Transverse colon (tissue), 4 donors: Measurements from ENCODE around the gene SHC1. TPM values are rescaled to one million over a fixed set of nuclear protein-coding genes. Genes with fewer than 3 reads are reported as not detected.

ENCODE experiments used
- DNase-seq: peaks from one replicate; pipeline ENCODE4 v3.0.0-alpha.2; 2019
- H3K27ac ChIP-seq, 4 donors: fragments of 200-600 bp; sonication (generic); 2 replicates each; pipeline ENCODE4 v1.5.1; 2016 to 2018; ENCODE audit warnings: inconsistent platforms in 4 of 4
- H3K27me3 ChIP-seq: fragments of 200-600 bp; sonication (generic); 2 replicates; pipeline ENCODE4 v1.5.1; 2017; ENCODE audit warnings: inconsistent platforms
- H3K36me3 ChIP-seq, 4 donors: fragments of 200-600 bp; sonication (generic); 2 replicates each; pipeline ENCODE4 v1.5.1; 2017 to 2019; ENCODE audit warnings: inconsistent platforms in 4 of 4
- H3K4me1 ChIP-seq, 4 donors: fragments of 200-600 bp; sonication (generic); 2 replicates each; pipeline ENCODE4 v1.5.1; 2017 to 2020; ENCODE audit warnings: inconsistent platforms in 4 of 4
- H3K4me3 ChIP-seq, 4 donors: fragments of 200-600 bp; sonication (generic); 1 replicate in 1 of 4; 2 replicates in 3 of 4; pipeline versions ENCODE4 v1.5.1 to v1.6.1; 2017 to 2019; ENCODE audit warnings: inconsistent platforms in 4 of 4
- H3K9me3 ChIP-seq, 2 donors: fragments of 200-600 bp; sonication (generic); 2 replicates each; pipeline ENCODE4 v1.5.1; 2017 to 2019; ENCODE audit warnings: inconsistent platforms in 2 of 2
- EP300 ChIP-seq: sonication (generic); formaldehyde crosslinking; IDR thresholded peaks from one replicate; pipeline ENCODE4 v1.6.1; 2017; ENCODE audit warnings: antibody characterized with exemption, low read depth
- POLR2A ChIP-seq: fragments of 450-650 bp; IDR thresholded peaks from one replicate; pipeline ENCODE4 v1.6.1; 2016; ENCODE audit warnings: antibody characterized with exemption, mild to moderate bottlenecking, moderate library complexity
- POLR2AphosphoS5 ChIP-seq, 3 donors: sonication (generic); formaldehyde crosslinking; IDR thresholded peaks; one replicate each; pipeline ENCODE4 v1.6.1; 2016; ENCODE audit warnings: antibody characterized with exemption in 3 of 3
- WGBS, 2 donors: methylation state at CpG; one replicate each; pipeline ENCODE4 v1.1.5; 2018; ENCODE audit warnings: low coverage in 1 of 2; 5-methylcytosine and 5-hydroxymethylcytosine counted together
- in situ Hi-C, 4 donors: fragments of 200-750 bp; cut with MboI; loops; one replicate each; pipeline versions ENCODE4 v1.15.0 to v1.15.1; 2017; ENCODE audit warnings: low sequenced_read_pairs in 3 of 4, low pct_ligation_motif_present in 1 of 4, low pct_unique_long_range_greater_than_20kb in 1 of 4
- intact Hi-C: fragments of 100-400 bp; cut with DNase I; formaldehyde crosslinking; loops from one replicate; pipeline ENCODE4 v1.15.1; 2023; ENCODE audit warnings: low total_unique reads
- total RNA-seq, 4 donors: library from RNA; depleted of rRNA; stranded (reverse); fragments of >200 nt; gene quantifications; one replicate each; pipeline ENCODE4 v1.1.0, GENCODE V29; 2016
- TF ChIP-seq, protein P1 (sequence below), 5 experiments: fragments of 200-600 bp in 3 of 5; fragments of 450-650 bp in 2 of 5; sonication (generic) in 3 of 5; IDR thresholded peaks; 1 replicate in 2 of 5; 2 replicates in 3 of 5; pipeline ENCODE4 v1.5.1; 2016 to 2017; ENCODE audit warnings: antibody characterized with exemption in 5 of 5, inconsistent platforms in 3 of 5, mild to moderate bottlenecking in 2 of 5, moderate library complexity in 1 of 5

The SHC1 gene
- total RNA-seq, 4 donors from 2014 or later: 71.1 to 149 (median 92.0) TPM

DNA sequence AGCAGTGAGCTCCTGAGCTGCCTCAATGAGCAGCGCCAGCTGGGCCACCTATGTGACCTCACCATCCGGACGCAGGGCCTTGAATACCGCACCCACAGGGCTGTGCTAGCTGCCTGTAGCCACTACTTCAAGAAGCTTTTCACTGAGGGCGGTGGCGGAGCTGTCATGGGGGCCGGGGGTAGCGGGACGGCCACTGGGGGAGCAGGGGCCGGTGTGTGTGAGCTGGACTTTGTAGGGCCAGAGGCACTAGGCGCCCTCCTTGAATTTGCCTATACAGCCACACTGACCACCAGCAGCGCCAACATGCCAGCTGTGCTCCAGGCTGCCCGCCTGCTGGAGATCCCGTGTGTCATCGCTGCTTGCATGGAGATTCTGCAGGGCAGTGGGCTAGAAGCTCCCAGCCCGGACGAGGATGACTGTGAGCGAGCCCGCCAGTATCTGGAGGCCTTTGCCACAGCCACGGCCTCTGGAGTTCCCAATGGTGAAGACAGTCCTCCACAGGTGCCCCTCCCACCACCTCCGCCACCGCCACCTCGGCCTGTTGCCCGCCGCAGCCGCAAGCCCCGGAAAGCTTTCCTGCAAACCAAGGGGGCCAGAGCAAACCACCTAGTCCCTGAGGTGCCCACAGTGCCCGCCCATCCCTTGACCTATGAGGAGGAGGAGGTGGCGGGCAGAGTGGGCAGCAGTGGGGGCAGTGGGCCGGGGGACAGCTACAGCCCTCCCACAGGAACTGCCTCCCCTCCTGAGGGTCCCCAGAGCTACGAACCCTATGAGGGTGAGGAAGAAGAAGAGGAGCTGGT is 44.4 kb upstream of the SHC1 start:
- 94% methylated on average over 29 of the region's 31 CpGs; no CpG with 5 or more reads in 1 of the 2 donors for WGBS, 2 donors
- in situ Hi-C loops (no loop called here), intact Hi-C loops (no loop called here)
- no peak for TF ChIP-seq EP300
- TF ChIP-seq POLR2A: no peak
- TF ChIP-seq POLR2AphosphoS5 (IDR thresholded peaks at IDR 0.05): no peak
- TF ChIP-seq, protein P1, sequence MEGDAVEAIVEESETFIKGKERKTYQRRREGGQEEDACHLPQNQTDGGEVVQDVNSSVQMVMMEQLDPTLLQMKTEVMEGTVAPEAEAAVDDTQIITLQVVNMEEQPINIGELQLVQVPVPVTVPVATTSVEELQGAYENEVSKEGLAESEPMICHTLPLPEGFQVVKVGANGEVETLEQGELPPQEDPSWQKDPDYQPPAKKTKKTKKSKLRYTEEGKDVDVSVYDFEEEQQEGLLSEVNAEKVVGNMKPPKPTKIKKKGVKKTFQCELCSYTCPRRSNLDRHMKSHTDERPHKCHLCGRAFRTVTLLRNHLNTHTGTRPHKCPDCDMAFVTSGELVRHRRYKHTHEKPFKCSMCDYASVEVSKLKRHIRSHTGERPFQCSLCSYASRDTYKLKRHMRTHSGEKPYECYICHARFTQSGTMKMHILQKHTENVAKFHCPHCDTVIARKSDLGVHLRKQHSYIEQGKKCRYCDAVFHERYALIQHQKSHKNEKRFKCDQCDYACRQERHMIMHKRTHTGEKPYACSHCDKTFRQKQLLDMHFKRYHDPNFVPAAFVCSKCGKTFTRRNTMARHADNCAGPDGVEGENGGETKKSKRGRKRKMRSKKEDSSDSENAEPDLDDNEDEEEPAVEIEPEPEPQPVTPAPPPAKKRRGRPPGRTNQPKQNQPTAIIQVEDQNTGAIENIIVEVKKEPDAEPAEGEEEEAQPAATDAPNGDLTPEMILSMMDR (IDR thresholded peaks at IDR 0.05): no peak
- H3K4me3 ChIP-seq: no peak overlapping the region
- H3K27ac ChIP-seq: peak overlapping the region; percentile 85 to 96 (median 91)
- H3K4me1 ChIP-seq: peaks cover 36 to 68% (median 60%) of the 10 kb centered on the region in 4 donors
- DNase-seq: no peak
- peaks cover 0 to 12% (median 2%) of the 10 kb centered on the region in 4 donors for H3K36me3 ChIP-seq
- H3K27me3 ChIP-seq: no peaks in the 10 kb centered on the region
- no peaks in the 10 kb centered on the region for H3K9me3 ChIP-seq

DNA sequence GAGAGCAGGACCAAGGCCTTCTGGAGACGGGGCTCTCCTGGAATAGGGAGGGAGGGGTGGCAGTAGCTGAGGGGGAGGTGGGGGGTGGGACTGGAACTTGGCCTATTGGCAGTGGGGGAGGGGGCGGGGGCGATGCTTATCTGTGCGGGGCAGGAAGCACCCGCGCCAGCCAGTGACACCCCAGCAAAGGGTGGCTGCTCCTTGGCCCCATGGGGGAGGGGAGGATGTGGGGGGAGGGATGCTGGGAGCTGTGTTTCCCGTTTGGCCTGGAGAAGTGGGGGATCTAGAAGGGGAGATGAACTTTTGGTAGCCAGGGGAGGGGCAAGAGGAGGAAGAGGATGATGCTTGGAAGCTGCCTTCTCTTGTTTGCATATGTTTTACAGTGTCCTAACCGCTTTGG is 43.1 kb upstream of the SHC1 start:
- intact Hi-C loops: no loop called here
- TF ChIP-seq, protein P1 (IDR thresholded peaks at IDR 0.05): no peak
- no peak for TF ChIP-seq POLR2A
- TF ChIP-seq POLR2AphosphoS5 (IDR thresholded peaks at IDR 0.05): no peak
- peaks cover 36 to 81% (median 70%) of the 10 kb centered on the region in 4 donors for H3K4me1 ChIP-seq
- no peak overlapping the region for H3K4me3 ChIP-seq
- in situ Hi-C loops: no loop called here
- no peaks in the 10 kb centered on the region for H3K9me3 ChIP-seq
- peaks cover 0 to 12% (median 2%) of the 10 kb centered on the region in 4 donors for H3K36me3 ChIP-seq
- H3K27me3 ChIP-seq: no peaks in the 10 kb centered on the region
- WGBS, 2 donors: 27 to 34% methylated on average over 2 to 8 of the region's 8 CpGs
- peak; percentile 26 for DNase-seq
- H3K27ac ChIP-seq: peak overlapping the region; percentile 96 to 100 (median 98)

GRCh38 chr1:155012776-155013602 is 42.4 kb upstream of the SHC1 start:
- TF ChIP-seq, protein P1 (IDR thresholded peaks at IDR 0.05): no peak
- TF ChIP-seq POLR2AphosphoS5 (IDR thresholded peaks at IDR 0.05) (no peak), POLR2A (no peak), EP300 (no peak)
- H3K36me3 ChIP-seq: peaks cover 0 to 12% (median 2%) of the 10 kb centered on the region in 4 donors
- WGBS, 2 donors: 68 to 83% methylated on average over 1 to 3 of the region's 3 CpGs
- intact Hi-C loops (no loop called here), in situ Hi-C loops (no loop called here)
- H3K4me3 ChIP-seq: no peak overlapping the region
- no peaks in the 10 kb centered on the region for H3K27me3 ChIP-seq
- H3K4me1 ChIP-seq: peaks cover 33 to 86% (median 71%) of the 10 kb centered on the region in 4 donors
- no peak for DNase-seq
- peak overlapping the region; percentile 96 to 100 (median 98) for H3K27ac ChIP-seq
- no peaks in the 10 kb centered on the region for H3K9me3 ChIP-seq

DNA sequence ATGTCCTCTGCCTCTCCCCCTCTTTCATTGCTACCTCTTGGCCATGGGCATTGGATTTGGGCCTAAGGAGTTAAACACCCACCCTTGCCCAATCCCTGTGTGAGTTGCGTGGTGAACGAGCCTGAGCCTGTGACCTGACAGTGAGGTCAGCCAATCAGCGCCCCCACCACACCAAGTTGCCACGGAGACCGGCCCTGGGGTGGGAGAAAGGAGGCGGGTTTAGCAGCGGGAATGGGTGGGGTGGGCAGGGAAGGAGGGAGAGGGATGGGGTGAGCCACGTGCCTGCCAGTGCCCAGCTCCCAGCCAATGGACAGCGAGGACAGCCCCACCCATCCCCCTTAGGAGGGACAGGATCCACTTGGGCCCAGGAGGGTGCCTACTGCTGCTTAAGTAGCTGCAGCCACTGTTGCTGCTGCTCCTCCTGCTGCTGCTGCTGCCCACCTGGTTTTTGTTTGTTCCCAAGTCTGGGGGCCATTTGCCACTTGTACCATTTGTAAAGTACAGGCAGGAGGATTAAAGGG is 41.5 kb upstream of the SHC1 start:
- peak; percentile 85 for DNase-seq
- intact Hi-C loops (no loop called here), in situ Hi-C loops (no loop called here)
- Histone ChIP-seq H3K9me3 (no peaks in the 10 kb centered on the region), H3K36me3 (peaks cover 0 to 12% (median 2%) of the 10 kb centered on the region in 4 donors), H3K27me3 (no peaks in the 10 kb centered on the region), H3K4me3 (no peak overlapping the region), H3K27ac (peak overlapping the region; percentile 96 to 100 (median 98)), H3K4me1 (peaks cover 31 to 86% (median 74%) of the 10 kb centered on the region in 4 donors)
- WGBS, 2 donors: 0 to 23% methylated on average over 3 to 9 of the region's 9 CpGs
- TF ChIP-seq POLR2A (peak; percentile 64), POLR2AphosphoS5 (IDR thresholded peaks at IDR 0.05) (peak in 2 of 3 donors; percentile 44 to 48)
- TF ChIP-seq, protein P1 (IDR thresholded peaks at IDR 0.05): no peak
